ENCODE data around the gene TBC1D9.
A peak's percentile ranks its signal among the peaks of the same experiment; 100 is the strongest.

Gene TBC1D9

DNA sequence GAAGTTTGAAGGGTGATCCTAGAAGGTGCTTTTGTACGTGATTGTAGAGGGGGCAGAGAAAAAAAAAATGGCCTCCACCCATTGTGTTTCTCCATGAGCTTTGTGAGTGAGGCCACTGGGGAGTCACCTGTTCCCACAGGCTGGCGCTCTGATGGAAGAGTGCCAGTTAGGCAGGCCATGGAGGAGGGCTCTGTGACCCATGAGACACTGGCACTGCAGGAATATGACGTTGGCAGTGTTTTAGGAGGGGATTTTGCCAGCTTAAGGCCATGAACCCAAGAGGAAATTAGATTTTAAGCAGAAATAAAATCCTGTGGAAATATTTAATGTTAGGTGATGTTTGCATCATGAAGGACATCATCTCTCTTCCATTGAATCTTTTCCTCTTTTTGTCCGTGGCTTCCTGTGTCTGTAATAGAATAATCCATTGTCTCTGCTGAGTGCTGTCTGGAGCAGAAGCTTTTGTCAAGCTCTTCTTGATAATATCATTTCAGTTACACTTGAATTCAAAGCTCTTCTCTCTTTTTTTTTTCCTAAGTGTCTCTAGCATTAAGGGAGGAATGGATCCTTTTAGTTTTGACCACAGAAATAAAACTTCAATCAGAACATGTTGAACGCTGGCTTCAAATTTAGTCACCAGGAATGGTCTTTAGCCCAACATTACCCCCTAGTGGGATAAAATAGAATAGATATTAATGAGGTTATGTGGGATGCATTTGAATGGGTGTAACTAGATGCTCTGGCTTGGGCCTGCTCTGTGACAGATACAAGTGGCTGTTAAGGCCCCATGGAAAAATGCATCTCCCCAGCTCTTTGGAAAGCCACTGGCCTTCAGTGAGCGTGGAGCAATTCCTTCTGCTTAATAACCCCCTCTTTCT is 146.4 kb downstream of the TBC1D9 start:
- DNase-seq, result peak; percentile 64 to 69

DNA sequence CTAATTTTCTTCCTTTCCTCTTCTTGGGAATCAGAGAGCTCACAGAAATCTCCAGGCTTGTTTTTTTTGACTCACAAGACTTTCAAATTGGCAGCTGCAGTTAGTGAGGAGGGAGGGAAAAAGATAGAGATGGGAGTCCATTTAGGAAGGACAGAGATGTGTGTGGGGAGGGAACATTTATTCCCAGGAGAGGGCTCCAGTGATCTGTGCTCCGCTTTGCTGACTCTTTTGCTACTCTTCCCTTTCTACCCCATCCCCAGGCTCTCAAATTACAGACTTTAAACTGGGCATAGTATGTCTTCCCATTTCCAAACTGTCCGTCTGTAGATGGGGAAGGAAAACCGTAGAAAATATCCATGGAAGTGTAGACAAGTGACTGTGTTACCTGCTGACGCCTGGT is 148.3 kb downstream of the TBC1D9 start:
- no peak for DNase-seq

DNA sequence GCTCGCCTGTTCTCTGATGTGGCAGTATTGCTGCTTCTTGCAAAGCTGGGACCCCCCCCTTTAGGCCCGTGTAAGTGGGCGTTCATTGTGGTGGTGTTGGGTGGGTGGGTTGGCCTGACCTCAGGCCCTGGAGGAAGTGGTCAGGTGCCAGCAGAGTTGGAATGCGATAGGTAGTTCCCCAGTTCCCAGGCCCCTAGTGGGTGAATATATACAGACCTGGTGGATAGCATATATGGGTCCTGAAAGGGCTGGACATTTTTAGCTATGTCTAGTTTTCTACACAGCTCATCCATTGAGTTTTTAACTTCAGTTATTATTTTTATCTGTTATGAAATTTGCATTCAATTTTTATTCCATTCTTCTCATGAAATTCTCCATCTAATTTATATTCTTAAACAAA is 151.6 kb downstream of the TBC1D9 start:
- DNase-seq, result no peak

DNA sequence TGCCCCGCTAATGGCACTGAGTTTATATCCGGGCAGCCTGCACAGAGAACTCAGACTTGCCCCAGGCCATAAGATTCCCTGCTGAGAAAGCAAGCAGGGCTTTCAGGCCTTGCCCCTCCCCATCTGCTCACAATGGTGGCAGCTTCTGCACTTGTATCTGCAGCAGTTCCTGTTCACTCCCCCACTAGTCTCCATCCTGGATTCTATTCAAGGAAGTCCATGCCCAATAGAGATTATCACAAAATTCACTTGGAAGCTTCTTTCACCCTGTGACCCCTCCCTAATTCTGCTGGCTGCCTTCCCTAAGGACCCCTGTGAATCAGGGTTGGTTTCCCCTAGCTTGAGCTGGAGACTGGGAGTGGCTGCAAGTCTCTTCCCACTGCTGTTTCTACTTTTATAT is 152.9 kb downstream of the TBC1D9 start:
- DNase-seq, result no peak

DNA sequence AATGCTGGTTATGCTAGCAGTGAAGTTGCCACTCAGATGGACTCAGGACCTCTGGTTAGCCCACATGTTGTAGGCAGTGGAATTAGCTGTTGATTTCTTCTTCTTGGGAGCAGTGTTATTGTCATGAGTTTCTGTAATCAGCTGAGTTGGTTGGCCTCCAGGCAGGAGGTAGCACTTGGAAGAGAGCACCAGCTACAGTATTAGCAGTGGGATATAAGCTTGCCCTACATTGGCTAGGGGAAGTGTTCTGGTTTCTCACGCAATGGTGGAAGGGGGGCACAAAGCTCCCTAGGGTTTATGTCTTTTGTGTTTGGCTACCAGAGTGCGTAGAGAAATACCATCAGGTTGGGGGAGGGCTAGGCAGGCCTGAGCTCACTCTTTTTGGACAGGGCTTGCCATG is 153.5 kb downstream of the TBC1D9 start:
- DNase-seq, result no peak

DNA sequence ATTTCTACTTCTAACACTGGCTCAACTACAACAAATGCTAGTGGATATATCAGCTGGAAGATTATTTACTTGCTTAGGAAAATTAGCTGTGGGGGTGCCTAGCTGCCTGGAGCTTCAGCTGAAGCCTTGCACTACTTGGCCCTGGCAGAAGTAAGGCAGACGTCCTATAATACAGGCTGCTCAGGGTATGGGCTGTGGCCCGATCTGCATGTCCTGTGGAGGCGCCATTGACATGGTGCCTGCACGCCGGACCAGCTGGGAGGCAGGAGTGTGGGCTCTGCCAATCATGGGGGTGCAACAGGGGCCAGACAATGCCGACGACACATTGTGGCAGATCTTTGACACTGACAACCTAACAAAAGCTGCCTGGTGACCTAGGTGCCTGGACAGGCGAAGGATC is 155.8 kb downstream of the TBC1D9 start:
- DNase-seq, result no peak

DNA sequence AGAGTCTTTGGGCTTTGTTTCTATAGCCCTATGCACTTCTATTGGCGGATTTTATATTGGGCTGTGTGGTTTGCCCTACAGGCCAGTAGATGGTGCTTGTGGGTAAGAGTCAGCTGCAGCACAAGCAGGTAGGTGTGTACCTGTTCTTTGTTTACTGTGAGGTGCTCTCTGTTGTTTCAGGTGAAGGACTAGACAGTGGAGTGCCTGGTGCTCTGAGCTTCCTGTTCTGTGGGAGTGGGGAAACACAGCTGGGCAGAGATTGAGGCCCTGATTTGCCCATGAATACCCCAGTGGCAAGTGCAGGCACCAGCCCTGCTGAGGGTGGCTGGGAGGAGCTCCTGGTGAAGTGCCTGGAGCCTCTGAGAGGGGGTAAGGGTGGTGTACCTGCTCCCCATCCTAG is 161.1 kb downstream of the TBC1D9 start:
- DNase-seq, result no peak

DNA sequence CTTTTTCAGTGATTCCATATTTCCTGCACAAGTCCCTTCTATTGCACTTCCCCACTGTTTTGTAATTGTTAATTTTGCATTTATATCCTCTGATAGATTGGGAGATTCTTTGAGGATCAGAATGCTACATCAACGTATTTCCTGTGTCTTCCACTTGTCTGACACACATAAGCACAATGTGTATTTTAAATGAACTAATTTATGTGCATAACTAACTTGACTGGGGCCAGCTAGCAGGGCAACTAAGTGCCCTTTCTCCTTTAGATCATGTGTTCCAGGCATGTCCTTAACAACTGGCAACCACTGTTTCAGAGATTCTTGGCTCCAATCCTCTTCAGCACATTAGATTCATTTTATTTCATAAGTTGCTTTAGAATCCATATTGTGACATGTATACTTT is 171.7 kb downstream of the TBC1D9 start:
- DNase-seq, result no peak

DNA sequence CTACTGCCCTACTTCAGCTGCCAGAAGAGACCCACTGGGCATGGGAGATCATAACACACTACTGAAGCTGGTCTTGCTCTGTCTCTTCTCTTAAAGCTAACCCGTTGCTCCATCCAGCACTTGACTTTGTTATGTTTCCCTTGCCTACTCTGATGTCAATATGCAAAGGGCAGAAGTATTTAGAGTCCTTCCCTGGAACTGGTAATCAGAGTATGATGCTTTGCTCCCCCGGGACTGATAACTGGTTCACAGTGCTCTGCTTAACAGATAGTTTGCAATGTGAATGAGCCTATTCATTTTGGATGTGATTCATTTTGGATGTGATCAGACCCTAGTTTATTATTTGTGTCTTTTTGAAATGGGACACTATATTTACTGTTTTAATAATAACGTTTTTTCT is 175.1 kb downstream of the TBC1D9 start:
- no peak for DNase-seq

DNA sequence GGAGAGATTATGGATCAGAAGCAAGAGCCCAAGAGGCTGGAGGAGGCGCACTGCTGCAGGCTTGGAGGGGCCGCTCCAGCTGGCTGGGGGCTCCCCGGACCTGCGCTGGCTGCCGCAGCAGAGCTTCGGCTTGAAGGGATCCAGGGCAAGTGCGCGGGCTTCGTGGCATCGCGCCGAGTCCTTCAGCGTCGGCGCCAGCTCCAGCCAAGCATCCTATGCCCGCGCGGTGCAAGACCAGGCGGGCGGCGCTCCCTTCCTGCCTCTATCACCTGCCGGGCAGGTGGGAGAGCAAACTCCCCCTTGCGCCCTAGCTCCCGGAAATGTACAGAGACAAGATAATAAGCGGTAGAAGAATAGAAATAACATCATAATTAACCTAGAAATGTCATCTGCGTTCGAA is 176.9 kb downstream of the TBC1D9 start:
- no peak for DNase-seq

DNA sequence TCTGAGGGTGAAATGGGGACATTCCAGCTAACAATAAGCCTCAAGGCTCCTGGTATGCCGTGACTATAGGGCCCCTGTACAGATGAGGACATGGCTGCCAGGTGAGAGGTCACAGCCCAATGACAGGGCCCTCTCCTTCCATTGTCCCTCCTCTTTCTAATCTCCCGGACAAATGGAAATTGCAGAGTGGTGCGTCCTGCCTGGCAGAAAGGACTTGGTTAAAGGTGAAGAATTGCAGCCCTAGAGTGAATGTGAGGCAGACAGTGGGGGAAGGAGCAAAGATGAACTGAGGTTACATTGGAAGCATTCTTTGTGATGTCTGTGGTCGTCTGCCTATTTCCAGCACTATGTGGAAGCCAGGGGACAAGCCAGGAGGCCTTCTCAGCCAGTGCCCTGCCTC is 180.7 kb downstream of the TBC1D9 start:
- DNase-seq, result no peak

DNA sequence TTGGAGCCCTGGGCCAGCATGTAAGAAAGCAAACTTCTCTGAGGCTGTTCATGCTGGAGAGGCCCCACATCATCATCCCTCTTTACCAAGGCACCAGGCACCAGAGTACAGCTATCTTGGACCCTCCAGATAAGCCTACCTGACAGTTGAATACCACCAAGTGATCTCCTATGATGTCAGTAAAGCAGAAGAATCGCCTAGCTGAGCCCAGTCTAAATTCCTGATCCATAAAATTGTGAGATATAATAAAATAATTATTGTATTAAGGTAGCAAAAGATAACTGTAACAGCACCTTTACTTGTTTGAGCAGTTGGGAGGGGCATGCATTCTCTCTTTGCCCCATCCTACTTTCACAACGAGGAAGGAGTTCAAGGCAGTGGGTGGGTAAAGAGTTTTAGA is 184.6 kb downstream of the TBC1D9 start:
- DNase-seq, result no peak

All from AML-193 (cell line).